Astrocyte (in vitro differentiated cells and primary cell): ENCODE data around the gene FABP1.

Experiments used
- CTCF ChIP-seq: IDR thresholded peaks from 2 replicates; pipeline ENCODE4 v1.5.1; 2011; ENCODE audit warnings: low read depth, mild to moderate bottlenecking, inconsistent platforms, low read length, moderate library complexity; ENCODE audit not compliant: insufficient read depth
- EZH2 ChIP-seq: IDR thresholded peaks from 2 replicates; pipeline ENCODE4 v1.6.1; 2012; ENCODE audit warnings: mild to moderate bottlenecking, low read length, inconsistent platforms; ENCODE audit not compliant: insufficient read depth

DNA sequence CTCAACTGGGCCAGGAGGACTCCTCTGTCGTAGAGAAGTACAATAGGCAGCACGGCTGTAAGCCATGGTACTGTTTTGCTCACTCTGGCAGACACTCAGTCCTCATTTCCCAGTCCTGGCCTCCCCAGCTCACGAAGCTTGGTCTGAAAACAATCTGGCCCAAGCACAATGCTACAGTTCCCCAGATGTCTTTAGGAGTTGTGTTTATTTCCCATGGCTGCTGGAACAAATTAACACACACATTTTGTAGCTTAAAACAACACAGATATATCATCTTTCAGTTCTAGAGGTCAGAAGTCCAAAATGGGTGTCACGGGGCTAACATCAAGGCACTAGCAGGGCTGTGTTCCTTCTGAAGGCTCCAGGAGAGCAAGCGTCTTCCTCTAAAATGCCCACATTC, 13.0 kb downstream of the FABP1 start:
- TF ChIP-seq CTCF (no peak), EZH2 (no peak)
